B cell (primary cell): ENCODE results near the gene MXRA8. TPM values are rescaled to one million over a fixed set of nuclear protein-coding genes. Genes with fewer than 3 reads are reported as not detected.

Experiments
- ATAC-seq: fragments of 200-7000 bp; cut with Tn5 transposase; one replicate; pipeline ENCODE4 v1.10.0; 2021; ENCODE audit warnings: low read depth, mild to moderate bottlenecking, moderate number of reproducible peaks, moderate library complexity
- CTCF ChIA-PET: fragments of 350-600 bp; sonication (Branson Sonifier 250); formaldehyde crosslinking; loops from one replicate; lab custom pipeline; 2021; ENCODE audit warnings: antibody characterized with exemption, inconsistent platforms; lab: Charles Lee
- POLR2A ChIA-PET: fragments of 350-600 bp; sonication (Branson Sonifier 250); formaldehyde crosslinking; loops from one replicate; lab custom pipeline; 2021; ENCODE audit warnings: antibody characterized with exemption; lab: Charles Lee
- DNase-seq: peaks from one replicate; pipeline ENCODE4 v3.0.0; 2013
- H2AFZ ChIP-seq: 2 replicates; pipeline ENCODE4 v1.6.1; 2012; ENCODE audit warnings: mild to moderate bottlenecking, low read depth, low read length; ENCODE audit not compliant: insufficient read depth, poor library complexity, severe bottlenecking
- H3K27ac ChIP-seq, 2 donors: 1 replicate in 1 of 2; 2 replicates in 1 of 2; pipeline ENCODE4 v1.5.1; 2012 to 2013; ENCODE audit warnings: low read length in 2 of 2, mild to moderate bottlenecking in 2 of 2, moderate library complexity in 1 of 2
- H3K27me3 ChIP-seq, 4 experiments: fragments of 200-600 bp in 1 of 4; sonication (generic) in 1 of 4; replicated peaks in 1 of 4; 1 replicate in 2 of 4; 2 replicates in 2 of 4; pipeline versions ENCODE4 v1.6.1 to v1.7.0; 2013 to 2016; ENCODE audit warnings: low read length in 3 of 4, mild to moderate bottlenecking in 2 of 4, mixed read lengths in 1 of 4, moderate library complexity in 1 of 4; ENCODE audit not compliant: insufficient read depth in 4 of 4, control insufficient read depth in 3 of 4; ENCODE audit errors: control extremely low read depth in 1 of 4
- H3K36me3 ChIP-seq, 2 experiments: replicated peaks in 1 of 2; 1 replicate in 1 of 2; 2 replicates in 1 of 2; pipeline versions ENCODE4 v1.6.1 to v1.7.1; 2013; ENCODE audit warnings: low read length in 1 of 2; ENCODE audit not compliant: insufficient read depth in 2 of 2, control insufficient read depth in 1 of 2; ENCODE audit errors: control extremely low read depth in 1 of 2, extremely low read depth in 1 of 2
- H3K4me1 ChIP-seq, 2 donors: fragments of 200-600 bp in 1 of 2; sonication (generic) in 1 of 2; 1 replicate in 1 of 2; 2 replicates in 1 of 2; pipeline versions ENCODE4 v1.5.1 to v1.6.1; 2013 to 2017; ENCODE audit warnings: low read length in 2 of 2; ENCODE audit not compliant: control insufficient read depth in 2 of 2, insufficient read depth in 2 of 2
- H3K4me2 ChIP-seq: replicated peaks from 2 replicates; pipeline ENCODE3; 2012; ENCODE audit warnings: mild to moderate bottlenecking, low read depth, low read length; ENCODE audit not compliant: poor library complexity, severe bottlenecking
- H3K4me3 ChIP-seq, 5 experiments: fragments of 200-600 bp in 1 of 5; sonication (generic) in 1 of 5; 1 replicate in 3 of 5; 2 replicates in 2 of 5; pipeline versions ENCODE4 v1.5.1 to v1.7.0; 2011 to 2016; ENCODE audit warnings: low read length in 4 of 5, mild to moderate bottlenecking in 4 of 5, low read depth in 2 of 5, control low read depth in 1 of 5, moderate library complexity in 1 of 5; ENCODE audit not compliant: insufficient read depth in 1 of 5; ENCODE audit errors: control extremely low read depth in 1 of 5, extremely low read depth in 1 of 5
- H3K79me2 ChIP-seq: fragments of 200-600 bp; sonication (generic); one replicate; pipeline ENCODE4 v1.6.0; 2016; ENCODE audit warnings: low read length; ENCODE audit not compliant: control insufficient read depth, insufficient read depth
- H3K9ac ChIP-seq: fragments of 200-600 bp; sonication (generic); 2 replicates; pipeline ENCODE4 v1.6.1; 2017; ENCODE audit warnings: mild to moderate bottlenecking, low read length, moderate library complexity
- H3K9me3 ChIP-seq, 3 donors: one replicate each; pipeline versions ENCODE4 v1.6.1 to v1.7.1; 2013; ENCODE audit warnings: low read length in 2 of 3; ENCODE audit not compliant: control insufficient read depth in 2 of 3, insufficient read depth in 1 of 3; ENCODE audit errors: control extremely low read depth in 1 of 3
- H4K20me1 ChIP-seq: 2 replicates; pipeline ENCODE4 v1.6.0; 2012; ENCODE audit warnings: mild to moderate bottlenecking, low read length; ENCODE audit not compliant: insufficient read depth, control insufficient read depth, poor library complexity, severe bottlenecking
- H3K27ac Mint-ChIP-seq: one replicate; pipeline ENCODE4 v1.8.0; 2021; ENCODE audit warnings: mixed read lengths
- H3K27me3 Mint-ChIP-seq: one replicate; pipeline ENCODE4 v1.8.0; 2021; ENCODE audit warnings: mixed read lengths
- H3K4me1 Mint-ChIP-seq: one replicate; pipeline ENCODE4 v1.8.0; 2021; ENCODE audit warnings: mixed read lengths
- H3K4me3 Mint-ChIP-seq: one replicate; pipeline ENCODE4 v1.8.0; 2021; ENCODE audit warnings: mixed read lengths
- H3K9me3 Mint-ChIP-seq: one replicate; pipeline ENCODE4 v1.8.0; 2022; ENCODE audit warnings: mixed read lengths; ENCODE audit not compliant: insufficient read depth
- EZH2 ChIP-seq: IDR thresholded peaks from 2 replicates; pipeline ENCODE4 v1.6.1; 2012; ENCODE audit warnings: borderline replicate concordance, low read depth, mild to moderate bottlenecking, moderate library complexity, low read length; ENCODE audit not compliant: insufficient read depth, poor library complexity, severe bottlenecking
- WGBS: methylation state at CpG from one replicate; pipeline ENCODE4 v1.1.5; 2013; ENCODE audit warnings: missing lambda C conversion rate; ENCODE audit not compliant: insufficient coverage; 5-methylcytosine and 5-hydroxymethylcytosine counted together
- intact Hi-C: fragments of 100-400 bp; cut with micrococcal nuclease; formaldehyde crosslinking; loops from one replicate; pipeline ENCODE4 v1.10.0; 2022
- polyA plus RNA-seq: library from polyadenylated mRNA; depleted of rRNA; stranded (reverse); fragments of >200 nt; gene quantifications from 2 replicates; pipeline ENCODE4 v1.2.3, GENCODE V29; 2012
- total RNA-seq, 2 donors: library from RNA; stranded (reverse); fragments of 120-200 nt in 1 of 2; gene quantifications; 1 replicate in 1 of 2; 2 replicates in 1 of 2; pipeline versions ENCODE4 v1.2.3 to v1.2.4, GENCODE V29; 2013 to 2022
- TF ChIP-seq, protein P1 (sequence below): fragments of 200-600 bp; IDR thresholded peaks from one replicate; pipeline ENCODE4 v1.8.0; 2022; ENCODE audit warnings: antibody characterized with exemption, mild to moderate bottlenecking

MXRA8 gene
- total and polyA plus RNA-seq, 2 donors (not counting 1 experiment from before 2014, with no cell fraction given), result 0.10 TPM; not detected in 1

DNA sequence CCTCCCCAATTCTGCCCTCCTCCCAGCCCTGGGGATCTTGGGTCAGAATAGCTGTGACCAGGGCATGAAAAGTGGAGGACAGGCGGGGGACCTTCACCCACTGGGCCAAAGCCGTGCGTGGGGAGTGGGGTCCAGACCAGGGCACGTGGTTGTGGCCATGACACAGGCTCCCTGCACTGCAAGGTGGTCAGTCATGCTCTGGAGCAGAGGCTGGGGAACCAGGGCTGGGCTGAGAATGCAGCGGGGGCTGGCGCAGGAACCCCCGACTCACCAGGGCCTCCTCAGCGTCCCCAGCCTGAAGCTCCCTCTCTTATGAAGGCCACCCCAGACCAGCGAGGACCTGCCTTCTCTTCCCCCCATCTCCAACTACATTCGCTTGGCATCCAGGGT lies 11.9 kb downstream of the MXRA8 start:
- POLR2A ChIA-PET, result no interaction called here
- Histone ChIP-seq H3K9ac (no peak overlapping the region), H3K79me2 (peaks cover 34% of the 10 kb centered on the region), H3K36me3 (no peaks in the 10 kb centered on the region), H3K4me2 (no peak overlapping the region), H3K27me3 (peaks cover 0 to 3% (median 0%) of the 10 kb centered on the region in 4 experiments), H3K4me3 (no peak overlapping the region), H2AFZ (no peak overlapping the region), H3K9me3 (no peaks in the 10 kb centered on the region), H4K20me1 (peaks cover 41% of the 10 kb centered on the region), H3K4me1 (peaks cover 6 to 16% of the 10 kb centered on the region in 2 donors), H3K27ac (no peak overlapping the region)
- TF ChIP-seq, protein P1, sequence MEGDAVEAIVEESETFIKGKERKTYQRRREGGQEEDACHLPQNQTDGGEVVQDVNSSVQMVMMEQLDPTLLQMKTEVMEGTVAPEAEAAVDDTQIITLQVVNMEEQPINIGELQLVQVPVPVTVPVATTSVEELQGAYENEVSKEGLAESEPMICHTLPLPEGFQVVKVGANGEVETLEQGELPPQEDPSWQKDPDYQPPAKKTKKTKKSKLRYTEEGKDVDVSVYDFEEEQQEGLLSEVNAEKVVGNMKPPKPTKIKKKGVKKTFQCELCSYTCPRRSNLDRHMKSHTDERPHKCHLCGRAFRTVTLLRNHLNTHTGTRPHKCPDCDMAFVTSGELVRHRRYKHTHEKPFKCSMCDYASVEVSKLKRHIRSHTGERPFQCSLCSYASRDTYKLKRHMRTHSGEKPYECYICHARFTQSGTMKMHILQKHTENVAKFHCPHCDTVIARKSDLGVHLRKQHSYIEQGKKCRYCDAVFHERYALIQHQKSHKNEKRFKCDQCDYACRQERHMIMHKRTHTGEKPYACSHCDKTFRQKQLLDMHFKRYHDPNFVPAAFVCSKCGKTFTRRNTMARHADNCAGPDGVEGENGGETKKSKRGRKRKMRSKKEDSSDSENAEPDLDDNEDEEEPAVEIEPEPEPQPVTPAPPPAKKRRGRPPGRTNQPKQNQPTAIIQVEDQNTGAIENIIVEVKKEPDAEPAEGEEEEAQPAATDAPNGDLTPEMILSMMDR, result no peak
- TF ChIP-seq EZH2, result no peak
- H3K4me1 Mint-ChIP-seq, result peaks cover 15% of the 10 kb centered on the region
- H3K4me3 Mint-ChIP-seq, result peak overlapping the region; percentile 54
- CTCF ChIA-PET, result interaction anchor here (1.3 kb wide), 1 partner anchor 23 kb away, joined by 3 read pairs; no protein-coding TSS in a partner anchor
- ATAC-seq (no peak), DNase-seq (no peak)
- intact Hi-C loops, result no loop called here
- H3K27me3 Mint-ChIP-seq, result no peaks in the 10 kb centered on the region
- 97% methylated on average over 9 of the region's 10 CpGs for WGBS
- H3K9me3 Mint-ChIP-seq, result no peaks in the 10 kb centered on the region
- no peak overlapping the region for H3K27ac Mint-ChIP-seq

DNA sequence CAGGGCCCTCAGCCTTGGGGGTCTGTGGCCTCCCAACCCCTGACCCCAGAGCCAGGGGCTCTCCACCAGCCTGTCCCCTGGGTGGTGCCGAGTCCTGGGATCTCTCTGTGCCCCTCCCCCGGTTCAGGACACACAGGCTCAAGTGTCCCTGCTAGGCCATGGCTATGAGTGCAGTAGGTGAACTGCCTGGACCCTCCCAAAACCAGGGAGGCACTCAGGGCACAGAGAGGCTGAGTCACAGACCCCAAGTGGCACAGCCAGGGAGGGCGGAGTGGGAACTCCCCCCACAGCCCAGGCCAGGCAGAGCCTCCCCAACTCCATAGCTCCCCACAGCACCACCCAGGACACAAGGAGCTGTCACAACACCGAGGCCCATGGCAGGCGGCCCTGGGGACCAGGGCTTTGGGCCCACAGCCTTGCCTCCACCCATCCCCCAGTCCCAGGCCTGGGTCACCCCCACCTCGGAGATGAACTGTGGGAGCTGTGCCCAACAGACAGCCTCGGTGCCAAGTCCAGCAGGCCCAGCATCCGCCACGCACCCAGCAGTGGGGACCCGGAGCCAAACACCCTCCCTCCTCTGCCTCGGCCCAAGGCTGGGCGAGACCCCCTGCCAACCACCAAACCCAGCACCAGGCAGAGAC lies 12.4 kb downstream of the MXRA8 start:
- intact Hi-C loops, result no loop called here
- H3K27me3 ChIP-seq, result no peaks in the 10 kb centered on the region
- H3K4me1 ChIP-seq, result peaks cover 6 to 13% of the 10 kb centered on the region in 2 donors
- ChIA-PET POLR2A (no interaction called here), CTCF (interaction anchor here (1.3 kb wide), 1 partner anchor 23 kb away, joined by 3 read pairs; no protein-coding TSS in a partner anchor)
- H4K20me1 ChIP-seq, result peaks cover 41% of the 10 kb centered on the region
- TF ChIP-seq, protein P1, result no peak
- no peak for TF ChIP-seq EZH2
- no peak overlapping the region for H3K27ac ChIP-seq
- DNase-seq (no peak), ATAC-seq (no peak)
- H3K4me3 ChIP-seq, result no peak overlapping the region
- 98% methylated on average over 12 of the region's 12 CpGs for WGBS
- H2AFZ ChIP-seq, result no peak overlapping the region
- H3K36me3 ChIP-seq, result no peaks in the 10 kb centered on the region
- H3K79me2 ChIP-seq, result peaks cover 34% of the 10 kb centered on the region
- no peaks in the 10 kb centered on the region for H3K27me3 Mint-ChIP-seq
- no peak overlapping the region for H3K27ac Mint-ChIP-seq
- H3K9me3 ChIP-seq, result peaks cover 0 to 3% (median 0%) of the 10 kb centered on the region in 3 donors
- H3K9me3 Mint-ChIP-seq, result no peaks in the 10 kb centered on the region
- H3K4me1 Mint-ChIP-seq, result peaks cover 15% of the 10 kb centered on the region
- H3K9ac ChIP-seq, result no peak overlapping the region
- no peak overlapping the region for H3K4me2 ChIP-seq
- H3K4me3 Mint-ChIP-seq, result peak overlapping the region; percentile 13
